ENCODE measurements around the gene MYO1A.

The MYO1A gene

GRCh38 chr12:57037264-57037663 is 12.7 kb downstream of the MYO1A start:
- Histone ChIP-seq H3K4me1 (ENCODE audit: low read length) (no peaks in the 10 kb centered on the region), H3F3A (ENCODE audit: insufficient read depth, low read length) (no peaks in the 10 kb centered on the region), H3K4me2 (ENCODE audit: low read depth, low read length) (no peak overlapping the region), H3K27ac (ENCODE audit: low read length) (no peak overlapping the region), H3K27me3 (replicated peaks; ENCODE audit: insufficient read depth, low read length) (no peaks in the 10 kb centered on the region), H4K20me1 (ENCODE audit: insufficient read depth, low read length) (no peaks in the 10 kb centered on the region), H3K9me3 (replicated peaks; ENCODE audit: insufficient read depth, low read length) (no peaks in the 10 kb centered on the region), H3K4me3 (ENCODE audit: low read length) (no peak overlapping the region), H3K9me2 (replicated peaks; ENCODE audit: insufficient read depth, low read length) (no peaks in the 10 kb centered on the region), H3K79me2 (ENCODE audit: low read length) (no peaks in the 10 kb centered on the region), H3K9ac (ENCODE audit: low read length) (no peak overlapping the region), H3K36me3 (replicated peaks; ENCODE audit: insufficient read depth, low read length) (no peaks in the 10 kb centered on the region), H2AFZ (ENCODE audit: low read length) (no peak overlapping the region)
- no peak for DNase-seq
- TF ChIP-seq CTCF (IDR thresholded peaks at IDR 0.05; ENCODE audit: low read length) (no peak), EZH2phosphoT487 (IDR thresholded peaks at IDR 0.05; ENCODE audit: low read length) (no peak), EZH2 (optimal IDR thresholded peaks at IDR 0.05; ENCODE audit: low read depth, low read length) (no peak)

GRCh38 chr12:57033431-57033830 is 16.5 kb downstream of the MYO1A start:
- H3K79me2 ChIP-seq (ENCODE audit: low read length), result no peaks in the 10 kb centered on the region
- TF ChIP-seq EZH2 (optimal IDR thresholded peaks at IDR 0.05; ENCODE audit: low read depth, low read length) (no peak), CTCF (IDR thresholded peaks at IDR 0.05; ENCODE audit: low read length) (no peak), EZH2phosphoT487 (IDR thresholded peaks at IDR 0.05; ENCODE audit: low read length) (no peak)
- H3K4me2 ChIP-seq (ENCODE audit: low read depth, low read length), result no peak overlapping the region
- no peaks in the 10 kb centered on the region for H3K27me3 ChIP-seq (replicated peaks; ENCODE audit: insufficient read depth, low read length)
- H3K4me1 ChIP-seq (ENCODE audit: low read length), result no peaks in the 10 kb centered on the region
- no peaks in the 10 kb centered on the region for H3F3A ChIP-seq (ENCODE audit: insufficient read depth, low read length)
- no peaks in the 10 kb centered on the region for H3K36me3 ChIP-seq (replicated peaks; ENCODE audit: insufficient read depth, low read length)
- H3K9me2 ChIP-seq (replicated peaks; ENCODE audit: insufficient read depth, low read length), result no peaks in the 10 kb centered on the region
- H4K20me1 ChIP-seq (ENCODE audit: insufficient read depth, low read length), result no peaks in the 10 kb centered on the region
- H3K4me3 ChIP-seq (ENCODE audit: low read length), result no peak overlapping the region
- H2AFZ ChIP-seq (ENCODE audit: low read length), result no peak overlapping the region
- no peak overlapping the region for H3K27ac ChIP-seq (ENCODE audit: low read length)
- no peaks in the 10 kb centered on the region for H3K9me3 ChIP-seq (replicated peaks; ENCODE audit: insufficient read depth, low read length)
- no peak overlapping the region for H3K9ac ChIP-seq (ENCODE audit: low read length)
- DNase-seq, result no peak

- Histone ChIP-seq H3F3A (ENCODE audit: insufficient read depth, low read length) (no peaks in the 10 kb centered on the region), H3K27me3 (replicated peaks; ENCODE audit: insufficient read depth, low read length) (no peaks in the 10 kb centered on the region), H3K9me2 (replicated peaks; ENCODE audit: insufficient read depth, low read length) (no peaks in the 10 kb centered on the region), H3K9ac (ENCODE audit: low read length) (no peak overlapping the region), H3K4me1 (ENCODE audit: low read length) (no peaks in the 10 kb centered on the region), H3K4me3 (ENCODE audit: low read length) (no peak overlapping the region), H3K4me2 (ENCODE audit: low read depth, low read length) (no peak overlapping the region), H2AFZ (ENCODE audit: low read length) (no peak overlapping the region; the same call in 1 of the 2 replicates), H3K9me3 (replicated peaks; ENCODE audit: insufficient read depth, low read length) (no peaks in the 10 kb centered on the region), H3K79me2 (ENCODE audit: low read length) (no peaks in the 10 kb centered on the region), H4K20me1 (ENCODE audit: insufficient read depth, low read length) (no peaks in the 10 kb centered on the region), H3K27ac (ENCODE audit: low read length) (no peak overlapping the region), H3K36me3 (replicated peaks; ENCODE audit: insufficient read depth, low read length) (no peaks in the 10 kb centered on the region)
- TF ChIP-seq CTCF (IDR thresholded peaks at IDR 0.05; ENCODE audit: low read length) (no peak), EZH2phosphoT487 (IDR thresholded peaks at IDR 0.05; ENCODE audit: low read length) (no peak), EZH2 (optimal IDR thresholded peaks at IDR 0.05; ENCODE audit: low read depth, low read length) (no peak)
- DNase-seq, result no peak
Observed at GRCh38 chr12:57031789-57032188, 18.1 kb downstream of the MYO1A start.

Data from MM.1S (cell line).